Prostate gland (tissue), 2 donors: ENCODE results near the gene CRIP3.

Experiments used
- CTCF ChIP-seq, 4 experiments: fragments of 200-600 bp in 2 of 4; fragments of 450-650 bp in 2 of 4; sonication (generic) in 2 of 4; IDR thresholded peaks; 1 replicate in 3 of 4; 2 replicates in 1 of 4; pipeline ENCODE4 v1.5.1; 2016 to 2019; ENCODE audit warnings: antibody characterized with exemption in 4 of 4, mild to moderate bottlenecking in 2 of 4, moderate library complexity in 2 of 4
- POLR2A ChIP-seq: fragments of 450-650 bp; IDR thresholded peaks from one replicate; pipeline ENCODE4 v1.6.1; 2016; ENCODE audit warnings: antibody characterized with exemption, mild to moderate bottlenecking
- POLR2AphosphoS5 ChIP-seq: sonication (generic); formaldehyde crosslinking; IDR thresholded peaks from one replicate; pipeline ENCODE4 v1.6.1; 2017; ENCODE audit warnings: antibody characterized with exemption

DNA sequence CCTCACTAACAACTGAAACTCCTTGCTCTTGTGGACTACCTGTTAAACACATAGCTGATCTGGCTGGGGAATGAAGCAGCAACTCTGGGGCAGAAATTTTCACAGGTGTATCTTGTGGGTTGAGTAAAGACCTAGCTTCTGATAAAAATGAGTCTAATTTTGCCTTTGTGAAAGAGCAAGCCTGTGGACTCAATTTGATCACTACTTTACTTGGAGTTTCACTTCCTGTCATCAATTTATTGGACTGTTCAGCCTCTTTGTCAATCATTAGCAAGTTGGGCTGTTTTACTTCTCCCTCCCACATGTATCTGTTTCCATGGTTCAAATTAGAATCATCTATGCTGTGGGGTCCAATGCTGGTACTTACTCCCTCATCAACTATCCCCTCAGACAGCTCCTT is 29.6 kb upstream of the CRIP3 start:
- TF ChIP-seq CTCF (IDR thresholded peaks at IDR 0.05) (no peak), POLR2A (no peak), POLR2AphosphoS5 (no peak)
